ENCODE results near the gene ACHE.

Gene ACHE

GRCh38 chr7:100891568-100892247 is 4.0 kb downstream of the ACHE start:
- no peak for TF ChIP-seq CTCF (IDR thresholded peaks at IDR 0.05; ENCODE audit: low read length, missing control alignments)
- no peak overlapping the region for H3K4me3 ChIP-seq (replicated peaks; ENCODE audit: low read depth, low read length)
- no peak for DNase-seq (ENCODE audit: low read depth)

GRCh38 chr7:100890653-100891567 is 4.8 kb downstream of the ACHE start:
- H3K4me3 ChIP-seq (replicated peaks; ENCODE audit: low read depth, low read length) = peak overlapping the region; percentile 56
- TF ChIP-seq CTCF (IDR thresholded peaks at IDR 0.05; ENCODE audit: low read length, missing control alignments) = no peak
- no peak for DNase-seq (ENCODE audit: low read depth)

GRCh38 chr7:100888988-100889750 is 6.5 kb downstream of the ACHE start, which contains the start of gene UFSP1:
UFSP1 (minus strand) TSS chr7:100889715; CDS start chr7:100889271, 444 bp downstream.
- peak within 1 kb of the TSS; percentile 65 for H3K4me3 ChIP-seq (replicated peaks; ENCODE audit: low read depth, low read length)
- TF ChIP-seq CTCF (IDR thresholded peaks at IDR 0.05; ENCODE audit: low read length, missing control alignments) = no peak
- DNase-seq (ENCODE audit: low read depth) = no peak

- DNase-seq (ENCODE audit: low read depth) = no peak
- no peak for TF ChIP-seq CTCF (IDR thresholded peaks at IDR 0.05; ENCODE audit: low read length, missing control alignments)
- H3K4me3 ChIP-seq (replicated peaks; ENCODE audit: low read depth, low read length) = peak overlapping the region; percentile 65
These were observed 7.2 kb downstream of the ACHE start for GRCh38 chr7:100888291-100888987.

- no peak overlapping the region for H3K4me3 ChIP-seq (replicated peaks; ENCODE audit: low read depth, low read length)
- no peak for DNase-seq (ENCODE audit: low read depth)
- TF ChIP-seq CTCF (IDR thresholded peaks at IDR 0.05; ENCODE audit: low read length, missing control alignments) = no peak
These were observed 8.0 kb downstream of the ACHE start for GRCh38 chr7:100887516-100888290.

Measured in fibroblast of pulmonary artery (primary cell).